Erythroblast (primary cell): ENCODE measurements around the gene NDP.

Source experiments
- GATA1 ChIP-seq: IDR thresholded peaks from 2 replicates; pipeline ENCODE4 v1.6.1; 2011; ENCODE audit warnings: low read depth, mild to moderate bottlenecking, control low read depth, low read length, moderate library complexity
- POLR2A ChIP-seq: IDR thresholded peaks from 2 replicates; pipeline ENCODE4 v1.6.1; 2011; ENCODE audit warnings: mild to moderate bottlenecking, low read length

GRCh38 chrX:43998374-43998773 lies 25.2 kb upstream of the NDP start:
- TF ChIP-seq POLR2A (no peak), GATA1 (no peak)
